Measurements from ENCODE around the gene RGL2.
"Not testable (repeated sequence)": the region's sequence is repeated elsewhere in the genome, so short reads cannot be mapped to it uniquely, and the experiment has no call there.

RGL2 gene

DNA sequence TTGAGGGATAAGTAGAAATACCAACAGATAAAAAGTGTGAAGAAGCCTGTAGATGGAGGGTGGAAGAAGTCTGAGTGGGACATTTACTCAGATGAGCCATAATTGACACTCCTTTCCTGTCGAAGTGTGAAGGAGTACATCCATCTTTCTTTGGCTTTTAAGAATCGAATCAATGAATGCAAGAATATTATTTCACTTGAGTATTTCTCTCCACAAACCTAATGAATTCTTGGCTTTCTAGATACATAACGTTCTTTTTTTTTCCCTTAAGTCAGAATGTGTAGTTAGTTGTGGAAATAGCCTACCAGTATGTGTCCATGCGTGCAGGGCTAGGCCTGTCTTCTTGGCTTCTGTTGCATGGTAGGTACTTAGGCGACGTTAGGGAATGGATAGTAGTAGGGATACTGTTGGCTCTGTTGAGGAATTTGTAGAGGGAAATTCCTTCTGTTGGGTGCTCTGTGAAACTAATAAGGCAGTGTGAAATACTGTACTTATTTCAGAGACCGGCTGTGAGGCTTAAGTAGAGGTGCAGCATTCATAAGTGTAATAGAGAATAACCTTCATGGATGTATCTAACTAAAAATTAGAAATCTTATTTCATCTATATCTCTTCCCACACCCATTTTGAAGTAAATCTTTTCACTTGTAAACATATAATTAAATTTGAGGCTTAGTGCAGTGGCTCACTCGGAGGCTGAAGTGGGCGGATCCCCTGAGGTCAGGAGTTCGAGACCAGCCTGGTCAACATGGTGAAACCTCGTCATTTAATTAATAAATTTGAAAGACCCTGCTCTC is 25.4 kb downstream of the RGL2 start:
- peak; percentile 30 for DNase-seq

DNA sequence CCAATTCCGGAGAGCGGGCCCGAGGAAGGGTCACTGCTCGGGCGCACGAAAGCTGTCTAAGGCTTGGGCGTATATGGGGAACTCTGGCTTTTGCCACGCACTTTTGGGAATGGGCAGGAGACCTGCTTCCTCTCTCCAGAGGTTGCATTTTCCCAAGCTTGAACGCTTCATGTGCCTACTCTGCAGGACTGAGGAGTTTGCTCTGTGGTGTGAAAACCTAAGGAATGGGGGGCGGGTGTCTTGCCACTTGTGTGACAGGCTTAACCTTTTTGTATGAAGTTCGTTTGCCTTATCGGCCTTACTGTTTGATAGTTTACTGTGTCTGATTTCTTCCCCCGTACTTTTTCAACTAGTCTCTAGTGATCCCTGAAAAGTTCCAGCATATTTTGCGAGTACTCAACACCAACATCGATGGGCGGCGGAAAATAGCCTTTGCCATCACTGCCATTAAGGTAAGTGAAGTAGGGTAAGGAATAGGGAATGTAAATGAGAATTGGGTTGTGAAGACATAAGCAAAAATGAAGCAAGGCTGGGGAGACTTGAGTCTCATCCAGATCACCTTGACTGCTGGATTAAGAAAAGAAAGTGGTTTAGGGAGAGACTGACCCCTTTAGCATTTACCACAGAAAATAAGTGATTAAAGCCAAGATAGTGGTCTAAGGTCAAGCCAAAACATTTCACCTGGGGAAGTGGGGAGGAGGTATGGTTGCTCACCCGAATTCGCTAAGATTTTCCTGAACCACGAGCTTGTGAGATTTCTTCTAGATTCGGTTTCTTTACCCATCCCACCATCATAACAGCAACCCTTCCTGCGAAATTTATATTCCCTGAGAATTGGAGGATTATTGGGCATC is 26.2 kb downstream of the RGL2 start:
- DNase-seq = no peak

DNA sequence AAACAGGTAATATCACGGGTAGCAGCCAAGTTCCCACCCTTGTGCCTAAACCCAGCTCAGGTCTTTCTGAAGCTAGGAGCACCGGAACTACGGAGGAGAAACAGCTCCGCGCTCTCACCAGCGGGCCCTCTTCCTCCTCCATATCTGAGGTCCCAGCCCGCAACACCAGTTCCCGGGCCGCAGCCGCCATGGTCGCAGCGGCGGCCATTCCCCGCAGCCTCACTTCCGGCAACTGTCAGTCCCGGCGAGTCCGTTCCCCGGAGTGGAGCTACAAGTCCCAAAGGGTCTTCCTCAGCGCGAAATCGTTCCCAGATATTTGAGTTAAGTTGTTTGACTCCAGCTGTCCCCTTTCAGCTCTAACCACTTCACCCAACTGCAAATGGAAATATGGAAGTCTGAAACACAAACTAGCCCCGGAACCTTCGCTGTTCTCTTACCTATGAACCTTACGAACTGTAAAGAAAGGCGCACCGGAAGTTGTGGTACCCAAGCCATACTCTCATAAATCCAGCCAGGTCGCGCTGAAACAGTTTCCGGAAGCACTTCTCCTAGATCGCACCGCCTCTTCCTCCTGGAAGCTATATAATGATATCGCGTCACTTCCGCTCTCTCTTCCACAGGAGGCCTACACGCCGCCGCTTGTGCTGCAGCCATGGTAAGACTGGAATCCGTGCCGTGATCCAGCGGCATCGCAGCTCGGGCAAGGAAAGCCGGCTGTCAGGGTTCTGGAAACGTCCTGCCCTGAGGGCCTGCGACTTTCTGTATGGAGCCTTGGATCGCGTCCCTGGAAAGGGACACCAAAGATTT is 27.1 kb downstream of the RGL2 start, which contains the start of the genes RPS18 and VPS52:
TSS of gene RPS18 (plus strand) at position 608 of the 807 bp plus-strand sequence. CDS start at position 653, 45 bp downstream.
TSS of gene VPS52 (minus strand) at position 409 of the 807 bp plus-strand sequence. CDS start at position 208, 201 bp downstream.
- peak; percentile 97 for DNase-seq

- DNase-seq = peak; percentile 15
These were observed 27.6 kb downstream of the RGL2 start for GRCh38 chr6:33271117-33271467.

GRCh38 chr6:33264015-33264414 is 34.7 kb downstream of the RGL2 start:
- DNase-seq = no peak

GRCh38 chr6:33262490-33262889 is 36.3 kb downstream of the RGL2 start:
- not testable (repeated sequence) for DNase-seq

- DNase-seq = no peak
These were observed 39.7 kb downstream of the RGL2 start for GRCh38 chr6:33259032-33259431.

- no peak for DNase-seq
These were observed 44.2 kb downstream of the RGL2 start for GRCh38 chr6:33254591-33254990.

DNA sequence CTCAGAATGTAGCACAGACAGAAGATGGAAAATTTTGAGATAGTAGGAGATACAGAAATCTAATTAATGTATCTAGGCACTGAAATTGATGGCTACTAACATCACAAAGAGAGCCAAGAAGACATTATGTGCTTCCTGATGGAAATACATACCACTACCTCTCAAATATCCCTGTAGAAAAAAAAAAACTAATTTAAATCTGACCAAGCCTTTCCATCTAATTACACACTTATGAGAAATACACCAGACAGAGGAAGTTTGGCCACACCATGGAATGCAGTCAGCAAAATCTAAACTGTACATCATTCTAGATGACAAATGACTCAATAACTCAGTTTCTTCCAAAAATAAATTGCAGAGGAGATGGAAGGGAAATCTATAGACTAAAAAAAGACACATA is 46.0 kb downstream of the RGL2 start:
- DNase-seq = no peak

DNA sequence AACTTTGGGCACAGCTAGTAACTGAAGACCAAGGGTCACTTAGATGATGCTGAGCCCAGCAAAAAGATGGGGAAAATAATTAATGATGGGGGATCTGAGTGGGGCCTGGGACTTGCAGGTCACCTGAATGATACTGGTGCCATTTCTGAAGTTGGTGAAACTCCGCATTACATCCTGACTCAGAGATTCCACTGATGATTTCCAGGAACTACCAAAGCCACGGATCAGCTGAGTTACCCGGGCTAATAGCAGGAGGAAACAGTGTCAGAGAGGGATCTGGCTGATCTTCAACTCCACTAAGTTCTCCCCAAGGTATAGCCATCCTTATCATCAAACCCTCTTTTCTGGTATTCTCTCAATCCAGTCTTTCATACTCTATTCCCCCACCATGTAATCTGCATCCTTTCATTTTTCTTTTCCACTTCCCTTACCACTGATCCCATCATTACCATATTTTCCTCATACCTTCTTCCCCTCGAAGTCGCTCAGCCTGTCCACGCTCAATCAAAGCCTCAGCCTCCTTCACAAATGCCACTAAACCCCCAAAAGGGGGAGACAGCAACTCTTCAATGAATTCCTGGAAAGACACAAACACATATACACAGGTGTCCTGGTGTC is 47.2 kb downstream of the RGL2 start:
- peak; percentile 27 for DNase-seq

DNA sequence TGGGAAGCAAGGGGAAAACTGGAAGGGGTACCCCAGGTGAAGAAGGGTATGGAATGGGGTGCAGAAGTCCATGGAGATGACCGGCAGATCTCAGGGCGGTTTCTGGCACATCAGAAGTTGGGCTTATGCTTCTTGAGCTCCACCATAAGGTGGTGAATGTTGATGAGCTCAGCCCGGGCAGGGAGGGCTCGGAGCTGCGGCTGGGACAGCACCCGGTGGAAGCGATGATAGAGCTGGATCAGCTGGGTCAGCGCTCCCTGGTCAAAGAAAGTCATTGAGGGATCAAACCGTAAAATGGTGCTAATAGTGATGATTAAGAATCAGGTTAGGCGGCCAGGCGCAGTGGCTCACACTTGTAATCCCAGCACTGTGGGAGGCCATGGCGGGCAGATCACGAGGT is 48.0 kb downstream of the RGL2 start:
- DNase-seq = no peak

GRCh38 chr6:33249732-33250630 is 48.8 kb downstream of the RGL2 start:
- peak; percentile 45 for DNase-seq

- DNase-seq = peak; percentile 99
These were observed 49.6 kb downstream of the RGL2 start for GRCh38 chr6:33248932-33249731.

- no peak for DNase-seq
These were observed 50.2 kb downstream of the RGL2 start for GRCh38 chr6:33248643-33248931.

DNA sequence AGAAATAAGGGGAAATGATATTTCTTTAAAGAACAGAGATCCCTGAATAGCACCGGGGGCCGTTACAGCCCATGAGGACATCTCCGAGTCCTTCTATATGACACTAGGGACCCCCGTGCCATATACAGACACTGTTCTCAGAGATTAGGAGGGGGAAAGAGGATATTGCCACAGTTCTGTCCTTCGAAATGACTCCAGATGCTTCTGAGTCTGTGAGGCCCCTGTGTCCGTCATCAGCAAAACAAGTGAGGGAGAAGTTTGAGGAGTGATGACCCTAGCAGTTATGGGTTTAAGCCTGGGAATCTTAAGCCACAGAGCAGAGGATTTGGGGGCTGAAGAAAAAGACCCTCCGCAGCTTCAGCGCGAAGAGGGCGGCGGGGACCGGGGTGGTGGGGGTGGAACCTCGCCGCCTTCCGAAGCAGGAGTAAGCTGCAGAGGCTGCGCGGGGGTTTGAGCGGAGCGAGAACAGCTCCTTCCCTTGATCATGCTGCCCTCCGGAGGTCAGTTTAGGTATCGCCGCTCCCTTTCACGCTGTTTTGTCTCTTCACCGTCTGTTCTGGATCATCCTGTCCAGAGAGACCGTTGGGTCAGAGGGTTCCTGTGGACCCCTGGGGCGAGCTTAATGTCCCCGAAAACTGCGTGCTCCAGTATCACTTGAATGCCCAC is 50.6 kb downstream of the RGL2 start:
- peak; percentile 92 for DNase-seq

DNA sequence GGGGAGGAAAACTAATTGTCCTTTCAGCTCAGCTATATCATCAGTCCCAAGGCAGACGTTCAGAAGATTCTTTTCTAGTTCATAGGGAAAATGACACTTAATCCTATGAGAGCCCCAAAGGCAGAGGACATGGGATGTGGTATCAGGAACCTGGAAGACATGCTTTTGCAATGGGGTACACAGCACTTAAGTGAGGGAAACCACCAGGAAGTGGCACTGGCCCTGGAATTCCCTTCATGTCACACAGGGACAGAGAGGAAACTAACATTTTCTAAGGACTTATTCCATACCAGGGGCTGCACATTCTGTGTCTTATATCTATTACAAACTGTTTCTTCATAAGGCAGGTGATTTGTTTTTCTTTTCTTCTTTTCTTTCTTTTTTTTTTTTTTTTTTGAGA is 55.3 kb downstream of the RGL2 start:
- no peak for DNase-seq

DNA sequence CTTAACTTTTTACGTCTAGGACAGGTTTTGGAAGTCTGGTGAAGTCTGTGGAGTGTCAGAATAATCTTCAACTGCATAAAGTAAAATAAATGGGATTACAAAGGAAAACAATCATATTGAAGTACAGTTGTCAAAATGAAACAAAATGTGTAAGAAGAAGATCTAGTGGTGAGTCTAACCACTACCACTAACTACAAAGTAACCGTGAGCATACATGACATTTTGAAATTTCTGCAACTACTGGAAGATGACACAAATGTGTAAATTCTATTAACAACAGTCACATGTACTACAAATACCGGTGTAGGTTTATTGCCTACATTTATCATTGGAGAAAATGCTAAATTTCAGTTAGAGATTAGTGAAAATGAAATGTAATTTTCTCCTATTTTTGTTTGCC is 56.8 kb downstream of the RGL2 start:
- DNase-seq = peak; percentile 72
